PFSK-1 (cell line): ENCODE measurements around the gene TPSB2.

Source experiments
- FOXP2 ChIP-seq: optimal IDR thresholded peaks from 2 replicates; pipeline ENCODE3; 2011; ENCODE audit warnings: borderline replicate concordance, control low read depth, inconsistent platforms; ENCODE audit not compliant: insufficient read depth; ENCODE audit errors: extremely low read length, extremely low read depth
- POLR2AphosphoS5 ChIP-seq: IDR thresholded peaks from 2 replicates; pipeline ENCODE4 v1.6.1; 2012; ENCODE audit warnings: low read depth, mild to moderate bottlenecking, control low read depth, low read length, moderate library complexity
- SIN3A ChIP-seq: IDR thresholded peaks from 2 replicates; pipeline ENCODE4 v1.6.1; 2012; ENCODE audit warnings: mild to moderate bottlenecking, low read length, moderate library complexity, borderline replicate concordance; ENCODE audit not compliant: insufficient read depth
- TAF1 ChIP-seq: IDR thresholded peaks from 2 replicates; pipeline ENCODE4 v1.6.1; 2012; ENCODE audit warnings: low read length, control low read depth, borderline replicate concordance; ENCODE audit not compliant: insufficient read depth
- TF ChIP-seq, protein P1 (sequence below), 2 experiments: IDR thresholded peaks; 2 replicates each; pipeline versions ENCODE4 v1.6.1 to v1.8.0; 2011 to 2012; ENCODE audit warnings: low read depth in 2 of 2, low read length in 2 of 2, control low read depth in 1 of 2, inconsistent platforms in 1 of 2, mild to moderate bottlenecking in 1 of 2, moderate library complexity in 1 of 2; ENCODE audit not compliant: insufficient read depth in 1 of 2

TPSB2 gene

DNA sequence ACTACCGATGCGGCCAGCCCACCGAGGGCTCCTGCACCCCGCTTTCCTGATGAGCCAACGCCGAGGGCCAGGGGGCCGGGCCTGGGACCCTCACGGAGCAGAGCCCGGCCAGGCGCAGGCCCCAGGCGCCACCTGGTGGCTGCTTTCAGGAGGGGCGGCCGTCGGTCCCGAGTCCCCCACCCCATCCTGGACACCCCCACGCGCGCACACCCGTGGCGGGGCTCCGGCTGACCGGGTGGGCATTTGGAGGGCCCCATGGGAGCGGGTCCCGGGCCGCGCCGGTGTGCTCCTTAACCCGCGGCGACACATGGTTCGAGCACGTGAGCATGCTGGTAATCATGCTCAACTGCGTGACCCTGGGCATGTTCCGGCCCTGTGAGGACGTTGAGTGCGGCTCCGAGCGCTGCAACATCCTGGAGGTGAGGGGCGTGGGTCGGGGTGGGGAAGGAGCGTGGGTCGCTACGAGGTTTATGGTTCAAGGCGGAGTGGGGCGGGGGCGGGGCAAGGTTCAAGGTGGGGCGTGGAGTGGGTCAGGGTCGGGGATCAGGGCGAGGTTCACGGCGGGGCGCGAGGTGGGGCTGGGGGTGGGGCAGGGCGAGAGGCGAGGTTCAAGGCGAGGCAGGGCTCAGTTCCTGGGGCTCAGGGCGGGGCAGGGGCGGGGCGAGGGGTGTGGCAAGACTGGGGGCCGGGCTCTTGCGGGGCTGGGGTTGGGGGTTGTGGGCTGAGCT, 35.2 kb downstream of the TPSB2 start:
- TF ChIP-seq FOXP2 = no peak
- TF ChIP-seq TAF1 = no peak
- TF ChIP-seq SIN3A = no peak
- TF ChIP-seq, protein P1, sequence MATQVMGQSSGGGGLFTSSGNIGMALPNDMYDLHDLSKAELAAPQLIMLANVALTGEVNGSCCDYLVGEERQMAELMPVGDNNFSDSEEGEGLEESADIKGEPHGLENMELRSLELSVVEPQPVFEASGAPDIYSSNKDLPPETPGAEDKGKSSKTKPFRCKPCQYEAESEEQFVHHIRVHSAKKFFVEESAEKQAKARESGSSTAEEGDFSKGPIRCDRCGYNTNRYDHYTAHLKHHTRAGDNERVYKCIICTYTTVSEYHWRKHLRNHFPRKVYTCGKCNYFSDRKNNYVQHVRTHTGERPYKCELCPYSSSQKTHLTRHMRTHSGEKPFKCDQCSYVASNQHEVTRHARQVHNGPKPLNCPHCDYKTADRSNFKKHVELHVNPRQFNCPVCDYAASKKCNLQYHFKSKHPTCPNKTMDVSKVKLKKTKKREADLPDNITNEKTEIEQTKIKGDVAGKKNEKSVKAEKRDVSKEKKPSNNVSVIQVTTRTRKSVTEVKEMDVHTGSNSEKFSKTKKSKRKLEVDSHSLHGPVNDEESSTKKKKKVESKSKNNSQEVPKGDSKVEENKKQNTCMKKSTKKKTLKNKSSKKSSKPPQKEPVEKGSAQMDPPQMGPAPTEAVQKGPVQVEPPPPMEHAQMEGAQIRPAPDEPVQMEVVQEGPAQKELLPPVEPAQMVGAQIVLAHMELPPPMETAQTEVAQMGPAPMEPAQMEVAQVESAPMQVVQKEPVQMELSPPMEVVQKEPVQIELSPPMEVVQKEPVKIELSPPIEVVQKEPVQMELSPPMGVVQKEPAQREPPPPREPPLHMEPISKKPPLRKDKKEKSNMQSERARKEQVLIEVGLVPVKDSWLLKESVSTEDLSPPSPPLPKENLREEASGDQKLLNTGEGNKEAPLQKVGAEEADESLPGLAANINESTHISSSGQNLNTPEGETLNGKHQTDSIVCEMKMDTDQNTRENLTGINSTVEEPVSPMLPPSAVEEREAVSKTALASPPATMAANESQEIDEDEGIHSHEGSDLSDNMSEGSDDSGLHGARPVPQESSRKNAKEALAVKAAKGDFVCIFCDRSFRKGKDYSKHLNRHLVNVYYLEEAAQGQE (IDR thresholded peaks at IDR 0.05; ENCODE audit: insufficient read depth in 1 of 2, low read depth in 2 of 2, low read length in 2 of 2) = no peak
- no peak for TF ChIP-seq POLR2AphosphoS5

DNA sequence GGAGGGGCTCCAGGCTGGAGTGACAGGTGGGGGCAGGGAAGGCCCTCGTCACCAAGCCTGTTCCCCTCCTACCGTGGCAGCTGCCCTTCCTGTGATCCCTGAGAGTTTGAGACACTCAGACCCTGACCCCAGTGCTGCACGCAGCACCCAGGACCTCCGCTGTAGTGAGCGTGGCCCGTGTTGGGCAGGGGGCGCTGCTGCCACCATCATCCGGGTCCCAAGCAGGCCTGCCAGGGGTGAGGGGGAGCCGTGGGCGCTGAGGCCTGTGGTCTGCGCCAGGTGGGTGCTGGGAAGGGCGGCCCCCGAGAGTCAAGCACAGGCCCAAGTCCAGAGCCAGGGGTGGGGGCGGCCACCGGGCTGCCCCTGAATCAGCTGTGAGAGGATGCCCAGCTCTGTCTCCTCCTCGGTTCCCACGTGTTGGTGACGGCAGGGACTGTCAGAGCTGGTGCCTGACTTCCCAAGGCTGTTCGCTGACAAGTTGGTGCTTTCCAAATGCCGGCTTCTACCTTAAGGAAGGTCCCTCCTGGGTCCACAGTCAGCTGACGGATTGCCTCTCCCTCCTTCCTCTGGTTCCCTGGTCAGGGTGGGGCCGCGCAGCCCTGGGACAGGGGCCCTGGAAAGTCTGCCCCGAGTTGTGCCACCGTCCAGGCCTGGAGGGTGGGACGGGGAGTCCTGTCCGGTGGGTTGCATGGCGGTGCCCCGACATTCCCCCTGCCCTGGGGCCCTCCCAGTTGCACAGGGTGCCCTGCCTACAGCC, 36.0 kb downstream of the TPSB2 start:
- TF ChIP-seq TAF1 (no peak), POLR2AphosphoS5 (no peak), FOXP2 (no peak), SIN3A (no peak)
- TF ChIP-seq, protein P1 (IDR thresholded peaks at IDR 0.05; ENCODE audit: insufficient read depth in 1 of 2, low read depth in 2 of 2, low read length in 2 of 2) = no peak

DNA sequence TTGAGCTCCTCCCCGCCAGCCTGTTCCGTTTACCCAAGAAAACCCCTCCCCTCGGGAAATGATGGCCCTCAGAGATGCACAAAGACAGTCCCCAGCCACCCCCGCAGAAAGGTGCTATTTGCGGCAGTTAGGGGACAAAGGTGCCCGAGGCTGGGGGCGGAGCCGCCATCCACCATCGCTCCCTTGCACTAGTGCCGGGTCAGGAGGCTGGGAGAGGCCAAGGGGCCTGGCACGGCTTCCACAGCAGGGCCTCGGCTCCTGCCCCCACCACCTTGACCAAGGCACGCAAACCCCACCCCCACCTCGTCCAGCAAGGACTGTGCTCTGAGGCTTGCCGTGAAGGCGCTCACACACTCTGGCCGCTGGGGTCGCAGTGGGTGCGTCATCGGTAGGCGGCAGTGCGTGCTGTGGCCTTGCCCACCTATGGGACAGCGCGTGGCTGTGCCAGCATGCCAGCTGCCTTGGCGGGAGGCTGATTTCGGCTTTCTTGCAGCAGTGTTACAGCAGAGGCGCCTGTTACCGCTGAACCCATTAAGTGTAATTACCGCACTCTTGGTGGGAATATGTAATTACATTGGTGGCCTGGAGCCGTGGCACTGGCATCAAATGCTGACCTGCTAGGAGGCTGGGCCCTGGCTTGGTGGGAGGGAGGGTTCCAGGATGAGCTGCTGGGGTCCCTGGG, 36.7 kb downstream of the TPSB2 start:
- TF ChIP-seq TAF1 (no peak), FOXP2 (no peak), POLR2AphosphoS5 (no peak), SIN3A (no peak)
- TF ChIP-seq, protein P1 (IDR thresholded peaks at IDR 0.05; ENCODE audit: insufficient read depth in 1 of 2, low read depth in 2 of 2, low read length in 2 of 2) = no peak

DNA sequence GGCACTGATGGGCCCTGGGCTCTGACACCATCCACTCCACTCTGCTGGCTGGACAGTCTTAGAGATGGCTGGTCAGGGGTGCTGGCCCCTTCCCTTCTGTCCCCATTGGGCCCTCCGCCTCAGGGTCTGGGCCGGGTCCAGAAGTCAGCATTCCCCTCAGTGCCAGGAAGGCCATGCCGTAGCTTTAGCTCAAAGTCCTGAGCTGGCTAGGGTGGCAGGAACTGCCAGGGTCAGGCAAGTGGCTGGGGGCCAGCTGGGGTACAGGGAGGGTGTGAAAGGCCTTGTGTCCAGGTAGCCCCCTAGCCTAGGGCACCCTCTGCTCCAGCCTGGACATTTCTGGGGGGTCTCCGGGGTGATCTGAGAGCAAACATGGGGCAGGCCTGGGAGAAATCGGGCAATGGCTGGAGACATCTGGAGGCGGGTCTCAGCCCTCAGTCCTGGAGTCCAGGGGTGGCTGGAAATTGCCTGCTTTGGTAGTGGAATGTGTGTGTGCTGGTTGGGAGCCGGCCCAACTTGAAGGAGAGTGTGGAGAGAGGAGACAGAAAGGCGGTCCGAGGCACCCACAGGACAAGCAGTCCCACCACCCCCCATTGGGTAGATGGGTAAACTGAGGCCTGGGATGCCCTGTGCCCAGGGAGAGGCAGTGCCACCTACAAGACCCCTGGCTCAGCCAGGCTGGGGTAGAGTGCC, 37.5 kb downstream of the TPSB2 start:
- TF ChIP-seq POLR2AphosphoS5 (no peak), TAF1 (no peak), FOXP2 (no peak), SIN3A (no peak)
- TF ChIP-seq, protein P1 (IDR thresholded peaks at IDR 0.05; ENCODE audit: insufficient read depth in 1 of 2, low read depth in 2 of 2, low read length in 2 of 2) = no peak
